Adrenal gland (tissue), 12 donors: ENCODE data around the gene KLB. TPM values are rescaled to one million over a fixed set of nuclear protein-coding genes. Genes with fewer than 3 reads are reported as not detected.
"Not testable (repeated sequence)": the region's sequence is repeated elsewhere in the genome, so short reads cannot be mapped to it uniquely, and the experiment has no call there.

ENCODE experiments used
- DNase-seq, 7 donors: peaks; one replicate each; pipeline ENCODE4 v3.0.0-alpha.2; 2019 to 2020
- H3K27ac ChIP-seq, 5 donors: fragments of 200-600 bp; sonication (generic) in 4 of 5; 1 replicate in 3 of 5; 2 replicates in 2 of 5; pipeline versions ENCODE4 v1.5.1 to v1.8.0; 2016 to 2020; ENCODE audit warnings: mild to moderate bottlenecking in 1 of 5
- H3K27me3 ChIP-seq: fragments of 200-600 bp; 2 replicates; pipeline ENCODE4 v1.8.0; 2021
- H3K36me3 ChIP-seq, 2 donors: fragments of 200-600 bp; replicated peaks in 1 of 2; 1 replicate in 1 of 2; 2 replicates in 1 of 2; pipeline versions ENCODE4 v1.5.1 to v1.8.0; 2018 to 2022
- H3K4me1 ChIP-seq, 2 donors: fragments of 200-600 bp; replicated peaks in 1 of 2; 1 replicate in 1 of 2; 2 replicates in 1 of 2; pipeline versions ENCODE4 v1.5.1 to v1.8.0; 2018 to 2021
- H3K4me3 ChIP-seq, 4 donors: fragments of 200-600 bp; sonication (generic) in 3 of 4; one replicate each; pipeline ENCODE4 v1.5.1; 2016 to 2018
- H3K9me3 ChIP-seq, 3 donors: fragments of 200-600 bp; sonication (generic) in 1 of 3; replicated peaks in 1 of 3; 1 replicate in 2 of 3; 2 replicates in 1 of 3; pipeline versions ENCODE4 v1.5.1 to v1.8.0; 2016 to 2021
- CTCF ChIP-seq, 6 experiments: fragments of 450-650 bp in 4 of 6; fragments of 200-600 bp in 2 of 6; sonication (generic) in 1 of 6; IDR thresholded peaks; 1 replicate in 5 of 6; 2 replicates in 1 of 6; pipeline versions ENCODE4 v1.5.1 to v1.8.0; 2016 to 2021; ENCODE audit warnings: antibody characterized with exemption in 6 of 6, mild to moderate bottlenecking in 2 of 6, moderate library complexity in 1 of 6
- POLR2A ChIP-seq, 2 donors: fragments of 450-650 bp; IDR thresholded peaks; one replicate each; pipeline ENCODE4 v1.6.1; 2017; ENCODE audit warnings: antibody characterized with exemption in 2 of 2, mild to moderate bottlenecking in 2 of 2, moderate library complexity in 1 of 2
- WGBS, 4 donors: extraction: QIAGEN DNeasy Blood & Tissue Kit in 2 of 4; methylation state at CpG; one replicate each; pipeline versions ENCODE4 v1.1.5 to v1.1.7; 2013 to 2017; 5-methylcytosine and 5-hydroxymethylcytosine counted together
- intact Hi-C, 2 donors: fragments of 100-400 bp; cut with DNase I; formaldehyde crosslinking; loops; one replicate each; pipeline versions ENCODE4 v1.14.1 to v1.15.0; 2022 to 2023
- polyA plus RNA-seq, 3 donors: library from polyadenylated mRNA; stranded (reverse); fragments of 200-250 nt in 2 of 3; fragments of 350-450 nt in 1 of 3; fragmentation: Illumina TruSeq in 1 of 3; extraction: RNeasy Lipid Tissue Mini Kit (QIAGEN cat#74804) in 1 of 3; gene quantifications; one replicate each; pipeline ENCODE4 v1.2.3, GENCODE V29; 2013 to 2014
- total RNA-seq, 9 donors: library from RNA; depleted of rRNA in 4 of 9; stranded (reverse); fragments of >200 nt in 4 of 9; fragments of 120-200 nt in 1 of 9; fragmentation: NEBNext Ultra II Directional in 1 of 9; extraction: Animal tissue kit (Norgen Biotek cat#: 25700) in 1 of 9; gene quantifications; one replicate each; pipeline versions ENCODE4 v1.1.0 to v1.2.4, GENCODE V29; 2013 to 2023
- donor health status: healthy with polysubstance abuse.
- donor health status: Bipolar disorder and iron deficiency.
- donor health status: DM: yes; HTN: yes; CAD: no.
- donor health status: DM: no; HTN: no; CAD: no.
- donor health status: DM: no; HTN: no; CAD: no.
- donor health status: DM: yes; HTN: yes; CAD: no.

KLB gene
- total and polyA plus RNA-seq, 12 donors = under 0.01 to 1.1 (median 0.15) TPM; not detected in 2

- no peak overlapping the region for H3K27ac ChIP-seq
- peaks cover 21 to 29% of the 10 kb centered on the region in 2 donors for H3K4me1 ChIP-seq
- H3K36me3 ChIP-seq = peaks cover 0 to 66% of the 10 kb centered on the region in 2 donors
- H3K27me3 ChIP-seq = no peaks in the 10 kb centered on the region
- no peaks in the 10 kb centered on the region for H3K9me3 ChIP-seq
- intact Hi-C loops = no loop called here
- DNase-seq = no peak
- 88 to 94% (median 90%) methylated on average over 6 of the region's 6 CpGs for WGBS, 4 donors
- no peak overlapping the region for H3K4me3 ChIP-seq
- TF ChIP-seq CTCF (IDR thresholded peaks at IDR 0.05) (no peak), POLR2A (IDR thresholded peaks at IDR 0.05) (no peak)
Measured at GRCh38 chr4:39455486-39455885, 48.8 kb downstream of the KLB start.

GRCh38 chr4:39456946-39457763, 50.4 kb downstream of the KLB start:
- Histone ChIP-seq H3K27ac (peak overlapping the region in 3 of 5 donors; percentile 93 to 97 (median 95)), H3K9me3 (no peaks in the 10 kb centered on the region), H3K4me1 (peaks cover 21 to 29% of the 10 kb centered on the region in 2 donors), H3K4me3 (peak overlapping the region in 1 of 4 donors; percentile 81), H3K27me3 (no peaks in the 10 kb centered on the region), H3K36me3 (peaks cover 0 to 53% of the 10 kb centered on the region in 2 donors)
- 53 to 62% (median 59%) methylated on average over 10 of the region's 10 CpGs for WGBS, 4 donors
- intact Hi-C loops = no loop called here
- DNase-seq = no peak
- no peak for TF ChIP-seq CTCF (IDR thresholded peaks at IDR 0.05)
- no peak for TF ChIP-seq POLR2A (IDR thresholded peaks at IDR 0.05)

GRCh38 chr4:39458161-39458504, 51.4 kb downstream of the KLB start:
- Histone ChIP-seq H3K4me1 (peaks cover 21 to 29% of the 10 kb centered on the region in 2 donors), H3K4me3 (peak overlapping the region; percentile 30 to 84 (median 74)), H3K27ac (peak overlapping the region; percentile 77 to 97 (median 93)), H3K36me3 (peaks cover 0 to 48% of the 10 kb centered on the region in 2 donors)
- H3K9me3 ChIP-seq, DNase-seq, H3K27me3 ChIP-seq, intact Hi-C loops: not testable (repeated sequence)
- WGBS, 4 donors = 0 to 2% (median 0%) methylated on average over 11 to 13 of the region's 13 CpGs

- Histone ChIP-seq H3K27ac (peak within 1 kb of the TSS; percentile 84 to 97 (median 93)), H3K4me1 (peaks cover 21 to 29% of the 10 kb centered on the region in 2 donors), H3K36me3 (peaks cover 0 to 46% of the 10 kb centered on the region in 2 donors), H3K27me3 (no peaks in the 10 kb centered on the region), H3K4me3 (peak within 1 kb of the TSS; percentile 54 to 84 (median 74)), H3K9me3 (no peaks in the 10 kb centered on the region)
- intact Hi-C loops = no loop called here
- 0 to 1% (median 0%) methylated on average over 31 to 55 of the region's 55 CpGs for WGBS, 4 donors
- TF ChIP-seq CTCF (IDR thresholded peaks at IDR 0.05) (no peak), POLR2A (IDR thresholded peaks at IDR 0.05) (peak; percentile 82 to 97)
- DNase-seq = peak; percentile 96 to 100 (median 98)
Measured at GRCh38 chr4:39458505-39459300, 52.0 kb downstream of the KLB start, which contains the start of the genes LIAS and RPL9. LIAS (plus strand) TSS chr4:39459056; CDS start chr4:39459118, 62 bp downstream. RPL9 (minus strand) TSS chr4:39458922; CDS start chr4:39458439, 483 bp downstream.
